Endothelial cell (in vitro differentiated cells): ENCODE data around the gene GBE1. TPM values are rescaled to one million over a fixed set of nuclear protein-coding genes. Genes with fewer than 3 reads are reported as not detected.

Experiments
- DNase-seq: peaks from one replicate; pipeline ENCODE4 v3.0.0; 2021; ENCODE audit warnings: low spot score
- H3K27ac Mint-ChIP-seq: one replicate; pipeline ENCODE4 v1.8.0; 2021; ENCODE audit warnings: mixed read lengths, inconsistent platforms; ENCODE audit not compliant: unreplicated experiment
- H3K27me3 Mint-ChIP-seq: one replicate; pipeline ENCODE4 v1.8.0; 2021; ENCODE audit warnings: mild to moderate bottlenecking, moderate library complexity, mixed read lengths, inconsistent platforms; ENCODE audit not compliant: unreplicated experiment
- H3K36me3 Mint-ChIP-seq: one replicate; pipeline ENCODE4 v1.8.0; 2021; ENCODE audit warnings: mild to moderate bottlenecking, low read depth, mixed read lengths, inconsistent platforms; ENCODE audit not compliant: unreplicated experiment
- H3K4me1 Mint-ChIP-seq: one replicate; pipeline ENCODE4 v1.8.0; 2021; ENCODE audit warnings: mild to moderate bottlenecking, mixed read lengths, inconsistent platforms; ENCODE audit not compliant: unreplicated experiment
- H3K4me3 Mint-ChIP-seq: one replicate; pipeline ENCODE4 v1.8.0; 2021; ENCODE audit warnings: mild to moderate bottlenecking, mixed read lengths, inconsistent platforms; ENCODE audit not compliant: unreplicated experiment
- H3K9me3 Mint-ChIP-seq: one replicate; pipeline ENCODE4 v1.8.0; 2021; ENCODE audit warnings: mixed read lengths, inconsistent platforms; ENCODE audit not compliant: unreplicated experiment
- total RNA-seq: library from RNA; stranded (reverse); fragmentation: NEBNext Ultra II Directional; extraction: Animal tissue kit (Norgen Biotek cat#: 25700); gene quantifications from one replicate; pipeline ENCODE4 v1.2.1, GENCODE V29; 2021; ENCODE audit not compliant: unreplicated experiment
- TF ChIP-seq, protein P1 (sequence below): fragments of 200-600 bp; sonication (generic); IDR thresholded peaks from one replicate; pipeline ENCODE4 v1.5.0; 2021; ENCODE audit warnings: antibody characterized with exemption; ENCODE audit not compliant: unreplicated experiment

GBE1 gene
- total RNA-seq, 1 donor from 2014 or later = 15.6 TPM

DNA sequence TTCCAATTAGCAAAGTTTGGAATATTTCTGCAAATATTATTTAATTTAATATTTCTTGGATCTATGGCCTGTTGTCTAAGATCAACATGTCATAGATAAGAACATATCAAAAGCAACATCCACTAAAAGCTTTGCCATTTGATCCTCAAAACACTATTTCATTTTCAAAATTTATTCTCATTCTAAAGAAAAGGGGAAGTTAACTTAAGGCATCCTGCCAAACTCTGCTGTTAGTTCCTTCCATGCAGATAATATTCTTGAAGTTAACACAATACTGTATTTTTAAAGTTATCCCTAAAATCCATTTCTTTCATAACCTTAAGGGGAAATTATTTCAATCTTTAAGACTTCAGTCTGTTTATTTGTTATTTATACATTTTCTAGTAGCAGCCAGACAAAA is 28.2 kb upstream of the GBE1 start:
- no peak overlapping the region for H3K4me3 Mint-ChIP-seq
- TF ChIP-seq, protein P1, sequence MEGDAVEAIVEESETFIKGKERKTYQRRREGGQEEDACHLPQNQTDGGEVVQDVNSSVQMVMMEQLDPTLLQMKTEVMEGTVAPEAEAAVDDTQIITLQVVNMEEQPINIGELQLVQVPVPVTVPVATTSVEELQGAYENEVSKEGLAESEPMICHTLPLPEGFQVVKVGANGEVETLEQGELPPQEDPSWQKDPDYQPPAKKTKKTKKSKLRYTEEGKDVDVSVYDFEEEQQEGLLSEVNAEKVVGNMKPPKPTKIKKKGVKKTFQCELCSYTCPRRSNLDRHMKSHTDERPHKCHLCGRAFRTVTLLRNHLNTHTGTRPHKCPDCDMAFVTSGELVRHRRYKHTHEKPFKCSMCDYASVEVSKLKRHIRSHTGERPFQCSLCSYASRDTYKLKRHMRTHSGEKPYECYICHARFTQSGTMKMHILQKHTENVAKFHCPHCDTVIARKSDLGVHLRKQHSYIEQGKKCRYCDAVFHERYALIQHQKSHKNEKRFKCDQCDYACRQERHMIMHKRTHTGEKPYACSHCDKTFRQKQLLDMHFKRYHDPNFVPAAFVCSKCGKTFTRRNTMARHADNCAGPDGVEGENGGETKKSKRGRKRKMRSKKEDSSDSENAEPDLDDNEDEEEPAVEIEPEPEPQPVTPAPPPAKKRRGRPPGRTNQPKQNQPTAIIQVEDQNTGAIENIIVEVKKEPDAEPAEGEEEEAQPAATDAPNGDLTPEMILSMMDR = no peak
- DNase-seq = no peak
- H3K27me3 Mint-ChIP-seq = no peaks in the 10 kb centered on the region
- no peaks in the 10 kb centered on the region for H3K9me3 Mint-ChIP-seq
- no peak overlapping the region for H3K27ac Mint-ChIP-seq
- H3K36me3 Mint-ChIP-seq = no peaks in the 10 kb centered on the region
- H3K4me1 Mint-ChIP-seq = no peaks in the 10 kb centered on the region

DNA sequence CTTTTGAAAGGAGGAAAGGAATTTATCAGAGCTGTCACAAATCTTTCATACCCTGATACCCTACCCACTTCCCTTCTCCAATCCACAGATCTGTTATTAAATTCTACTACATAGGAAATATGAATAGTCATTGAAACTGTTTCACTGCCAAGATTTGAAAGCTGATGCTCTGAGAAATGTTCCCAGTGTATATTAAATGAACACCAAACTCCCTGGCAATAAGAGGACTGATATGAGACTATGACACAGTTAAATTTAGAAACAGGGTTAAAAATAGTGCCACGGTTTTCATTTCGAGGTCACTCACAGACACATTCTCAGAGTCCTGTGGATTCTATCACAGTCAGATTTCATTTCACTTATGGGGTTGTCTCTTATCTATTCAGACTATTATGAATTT is 27.2 kb upstream of the GBE1 start:
- Mint-ChIP-seq H3K4me3 (no peak overlapping the region), H3K9me3 (no peaks in the 10 kb centered on the region), H3K27ac (no peak overlapping the region), H3K36me3 (no peaks in the 10 kb centered on the region), H3K27me3 (no peaks in the 10 kb centered on the region), H3K4me1 (no peaks in the 10 kb centered on the region)
- TF ChIP-seq, protein P1 = no peak
- no peak for DNase-seq

GRCh38 chr3:81788044-81788443 is 26.6 kb upstream of the GBE1 start:
- TF ChIP-seq, protein P1 = no peak
- no peak overlapping the region for H3K4me3 Mint-ChIP-seq
- H3K27me3 Mint-ChIP-seq = no peaks in the 10 kb centered on the region
- no peaks in the 10 kb centered on the region for H3K9me3 Mint-ChIP-seq
- DNase-seq = no peak
- H3K27ac Mint-ChIP-seq = no peak overlapping the region
- H3K36me3 Mint-ChIP-seq = no peaks in the 10 kb centered on the region
- no peaks in the 10 kb centered on the region for H3K4me1 Mint-ChIP-seq

- H3K4me3 Mint-ChIP-seq = no peak overlapping the region
- TF ChIP-seq, protein P1 = no peak
- no peaks in the 10 kb centered on the region for H3K27me3 Mint-ChIP-seq
- peaks cover 7% of the 10 kb centered on the region for H3K9me3 Mint-ChIP-seq
- H3K36me3 Mint-ChIP-seq = peaks cover 7% of the 10 kb centered on the region
- DNase-seq = no peak
- H3K4me1 Mint-ChIP-seq = no peaks in the 10 kb centered on the region
- H3K27ac Mint-ChIP-seq = no peak overlapping the region
These were observed 21.1 kb upstream of the GBE1 start for GRCh38 chr3:81782585-81782984.

- no peak overlapping the region for H3K27ac Mint-ChIP-seq
These were observed 17.3 kb upstream of the GBE1 start for GRCh38 chr3:81778678-81779182.

More at GRCh38 chr3:81778678-81779182, 17.3 kb upstream of the GBE1 start:
- TF ChIP-seq, protein P1 = no peak
- H3K9me3 Mint-ChIP-seq = peaks cover 7% of the 10 kb centered on the region
- no peaks in the 10 kb centered on the region for H3K4me1 Mint-ChIP-seq
- peaks cover 7% of the 10 kb centered on the region for H3K36me3 Mint-ChIP-seq
- H3K4me3 Mint-ChIP-seq = no peak overlapping the region
- H3K27me3 Mint-ChIP-seq = no peaks in the 10 kb centered on the region
- no peak for DNase-seq
